Epithelial cell of proximal tubule (primary cell): ENCODE measurements around the gene FOXO4. TPM values are rescaled to one million over a fixed set of nuclear protein-coding genes. Genes with fewer than 3 reads are reported as not detected.
"Not testable (repeated sequence)": the region's sequence is repeated elsewhere in the genome, so short reads cannot be mapped to it uniquely, and the experiment has no call there.

Source experiments
- DNase-seq: peaks from one replicate; pipeline ENCODE4 v3.0.0-alpha.2; 2011; ENCODE audit warnings: low read depth
- H3K4me3 ChIP-seq: 2 replicates; pipeline ENCODE4 v1.5.1; 2011; ENCODE audit warnings: low read depth, mild to moderate bottlenecking, low read length
- total RNA-seq: library from RNA; depleted of rRNA; stranded (reverse); fragments of >200 nt; gene quantifications from 2 replicates; pipeline ENCODE4 v1.2.3, GENCODE V29; 2015
- TF ChIP-seq, protein P1 (sequence below): conservative IDR thresholded peaks from 2 replicates; pipeline ENCODE4 v1.5.1; 2012; ENCODE audit warnings: low read depth, mild to moderate bottlenecking, low read length

FOXO4 gene, protein sequence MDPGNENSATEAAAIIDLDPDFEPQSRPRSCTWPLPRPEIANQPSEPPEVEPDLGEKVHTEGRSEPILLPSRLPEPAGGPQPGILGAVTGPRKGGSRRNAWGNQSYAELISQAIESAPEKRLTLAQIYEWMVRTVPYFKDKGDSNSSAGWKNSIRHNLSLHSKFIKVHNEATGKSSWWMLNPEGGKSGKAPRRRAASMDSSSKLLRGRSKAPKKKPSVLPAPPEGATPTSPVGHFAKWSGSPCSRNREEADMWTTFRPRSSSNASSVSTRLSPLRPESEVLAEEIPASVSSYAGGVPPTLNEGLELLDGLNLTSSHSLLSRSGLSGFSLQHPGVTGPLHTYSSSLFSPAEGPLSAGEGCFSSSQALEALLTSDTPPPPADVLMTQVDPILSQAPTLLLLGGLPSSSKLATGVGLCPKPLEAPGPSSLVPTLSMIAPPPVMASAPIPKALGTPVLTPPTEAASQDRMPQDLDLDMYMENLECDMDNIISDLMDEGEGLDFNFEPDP
- total RNA-seq: 2.7 and 4.7 TPM in 2 replicates

DNA sequence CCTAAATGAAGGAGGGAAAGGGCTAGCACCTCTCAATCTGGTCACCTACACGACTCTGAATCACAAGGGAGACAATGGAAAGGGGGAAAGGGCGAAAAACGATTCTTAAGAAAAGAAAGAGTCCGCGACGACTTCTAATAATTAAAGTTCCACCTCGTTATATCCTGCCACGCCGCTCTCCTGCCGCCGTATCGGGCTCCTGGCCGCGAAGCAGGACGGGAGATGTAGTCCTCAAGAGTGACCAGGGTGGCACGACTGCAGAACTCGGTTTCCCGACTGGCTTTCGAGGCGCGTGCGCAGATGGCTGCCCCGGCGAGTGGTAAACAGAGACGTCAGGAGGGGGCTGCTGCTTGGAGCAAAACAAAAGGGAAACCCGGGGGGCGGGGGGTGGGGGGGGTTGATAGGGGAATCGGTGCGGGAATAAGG is at the start of gene FOXO4:
TSS of gene FOXO4 (plus strand) at position 297 of the 426 bp plus-strand sequence. CDS start 678 bp downstream, outside the sequence.
- TF ChIP-seq, protein P1, sequence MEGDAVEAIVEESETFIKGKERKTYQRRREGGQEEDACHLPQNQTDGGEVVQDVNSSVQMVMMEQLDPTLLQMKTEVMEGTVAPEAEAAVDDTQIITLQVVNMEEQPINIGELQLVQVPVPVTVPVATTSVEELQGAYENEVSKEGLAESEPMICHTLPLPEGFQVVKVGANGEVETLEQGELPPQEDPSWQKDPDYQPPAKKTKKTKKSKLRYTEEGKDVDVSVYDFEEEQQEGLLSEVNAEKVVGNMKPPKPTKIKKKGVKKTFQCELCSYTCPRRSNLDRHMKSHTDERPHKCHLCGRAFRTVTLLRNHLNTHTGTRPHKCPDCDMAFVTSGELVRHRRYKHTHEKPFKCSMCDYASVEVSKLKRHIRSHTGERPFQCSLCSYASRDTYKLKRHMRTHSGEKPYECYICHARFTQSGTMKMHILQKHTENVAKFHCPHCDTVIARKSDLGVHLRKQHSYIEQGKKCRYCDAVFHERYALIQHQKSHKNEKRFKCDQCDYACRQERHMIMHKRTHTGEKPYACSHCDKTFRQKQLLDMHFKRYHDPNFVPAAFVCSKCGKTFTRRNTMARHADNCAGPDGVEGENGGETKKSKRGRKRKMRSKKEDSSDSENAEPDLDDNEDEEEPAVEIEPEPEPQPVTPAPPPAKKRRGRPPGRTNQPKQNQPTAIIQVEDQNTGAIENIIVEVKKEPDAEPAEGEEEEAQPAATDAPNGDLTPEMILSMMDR: no peak
- DNase-seq: peak; percentile 27
- H3K4me3 ChIP-seq: peak within 1 kb of the TSS; percentile 69

DNA sequence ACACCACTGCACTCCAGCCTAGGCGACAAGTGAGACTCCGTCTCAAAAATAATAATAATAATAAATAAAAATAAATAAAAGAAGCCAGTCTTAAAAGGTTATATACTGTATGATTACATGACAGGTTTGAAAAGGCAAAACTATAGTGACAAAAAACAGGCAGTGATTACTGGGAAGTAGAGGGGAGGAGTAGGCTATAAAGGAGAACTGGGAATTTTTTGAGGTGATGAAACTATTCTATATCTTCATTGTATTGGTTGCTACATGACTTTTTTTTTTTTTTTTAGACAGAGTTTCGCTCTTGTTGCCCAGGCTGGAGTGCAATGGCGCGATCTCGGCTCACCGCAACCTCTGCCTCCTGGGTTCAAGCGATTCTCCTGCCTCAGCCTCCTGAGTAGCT is 47.8 kb upstream of the FOXO4 start:
- not testable (repeated sequence) for H3K4me3 ChIP-seq, DNase-seq

DNA sequence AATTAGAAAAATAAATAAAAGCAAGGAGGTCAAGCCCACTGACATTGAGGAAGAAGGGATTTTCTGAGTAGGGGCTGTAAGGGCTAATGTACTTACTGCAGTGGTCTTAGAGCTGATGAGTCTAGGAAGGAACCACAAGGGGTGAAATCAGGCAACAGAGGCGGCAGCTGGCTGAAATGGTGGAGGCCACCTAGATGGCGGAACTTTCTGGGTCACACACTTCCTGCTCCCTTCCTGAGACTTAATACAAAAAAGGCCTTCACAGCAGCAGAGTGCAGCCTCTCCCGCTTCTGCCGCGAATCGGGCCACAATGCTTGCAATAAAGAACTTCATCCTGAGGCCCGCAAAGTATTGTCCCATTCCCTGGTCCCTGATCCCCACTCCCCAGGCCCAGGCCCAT is 42.9 kb upstream of the FOXO4 start:
- TF ChIP-seq, protein P1: no peak
- no peak overlapping the region for H3K4me3 ChIP-seq
- no peak for DNase-seq

DNA sequence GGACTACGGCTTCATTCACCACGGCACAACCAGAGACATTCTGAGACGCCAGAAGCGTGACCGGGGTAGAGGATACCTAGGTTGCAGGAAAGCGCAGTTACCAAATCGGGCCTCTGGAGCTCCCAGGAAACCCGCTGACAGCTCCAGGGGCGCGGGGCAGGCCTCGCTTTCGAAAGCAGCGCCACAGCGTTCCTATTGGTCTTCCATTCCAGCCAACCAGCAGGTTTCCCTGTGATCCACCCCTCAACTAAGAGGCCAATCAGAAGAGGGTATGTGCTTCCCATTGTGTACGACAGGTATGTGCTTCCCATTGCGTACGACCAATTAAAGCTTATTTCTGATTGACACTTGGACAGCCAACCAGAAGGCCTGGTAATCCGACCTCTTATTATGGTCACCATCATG is 42.4 kb upstream of the FOXO4 start:
- DNase-seq: no peak
- no peak overlapping the region for H3K4me3 ChIP-seq
- TF ChIP-seq, protein P1: no peak

DNA sequence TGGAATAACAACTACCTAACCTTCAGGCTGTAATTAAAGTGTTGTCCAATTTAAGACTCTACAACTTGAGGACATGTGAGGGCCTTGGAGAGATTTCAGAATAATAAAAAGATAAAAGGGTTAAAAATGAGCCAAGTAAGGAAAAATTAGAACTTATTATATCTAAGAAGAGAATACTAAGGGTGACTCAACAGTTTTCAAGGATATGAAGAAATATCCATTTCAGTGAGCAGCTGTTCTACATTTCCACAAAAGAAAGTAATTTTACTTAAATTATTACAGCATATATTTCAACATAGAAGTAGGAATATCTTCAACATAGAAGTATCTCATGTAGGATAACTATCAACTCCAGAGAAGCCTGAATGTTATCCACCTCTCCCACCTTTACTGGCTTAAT is 38.8 kb upstream of the FOXO4 start:
- H3K4me3 ChIP-seq: no peak overlapping the region
- TF ChIP-seq, protein P1: no peak
- DNase-seq: no peak

DNA sequence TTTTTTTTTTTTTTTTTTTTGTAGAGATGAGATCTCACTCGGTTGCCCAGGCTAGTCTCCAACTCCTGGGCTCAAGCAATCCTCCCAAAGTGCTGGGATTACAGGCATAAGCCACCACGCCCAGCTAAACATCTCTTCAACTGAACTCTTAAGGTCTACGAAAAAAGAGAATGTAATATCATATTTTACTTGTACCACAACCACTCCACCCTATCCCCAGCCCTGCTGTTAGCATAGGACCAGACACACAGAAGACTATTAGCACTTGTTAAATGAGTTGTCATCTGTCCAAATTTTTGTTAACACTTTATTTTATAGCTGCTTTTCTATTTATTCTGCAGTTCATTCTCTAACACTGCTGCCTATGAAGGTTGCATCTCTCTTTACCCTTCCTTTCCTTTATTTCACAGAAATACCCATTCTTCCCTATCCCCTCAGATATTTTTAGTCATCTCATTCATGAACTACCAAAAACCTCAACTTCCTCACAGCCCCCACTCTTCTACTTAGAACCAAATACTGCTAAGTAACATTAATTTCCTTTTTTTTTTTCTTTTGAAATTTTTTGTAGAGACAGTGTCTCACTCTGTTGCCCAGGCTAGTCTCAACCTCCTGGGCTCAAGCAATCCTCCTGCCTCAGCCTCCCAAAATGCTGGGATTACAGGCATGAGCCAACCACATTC is 37.7 kb upstream of the FOXO4 start:
- TF ChIP-seq, protein P1: no peak
- H3K4me3 ChIP-seq: no peak overlapping the region
- no peak for DNase-seq

DNA sequence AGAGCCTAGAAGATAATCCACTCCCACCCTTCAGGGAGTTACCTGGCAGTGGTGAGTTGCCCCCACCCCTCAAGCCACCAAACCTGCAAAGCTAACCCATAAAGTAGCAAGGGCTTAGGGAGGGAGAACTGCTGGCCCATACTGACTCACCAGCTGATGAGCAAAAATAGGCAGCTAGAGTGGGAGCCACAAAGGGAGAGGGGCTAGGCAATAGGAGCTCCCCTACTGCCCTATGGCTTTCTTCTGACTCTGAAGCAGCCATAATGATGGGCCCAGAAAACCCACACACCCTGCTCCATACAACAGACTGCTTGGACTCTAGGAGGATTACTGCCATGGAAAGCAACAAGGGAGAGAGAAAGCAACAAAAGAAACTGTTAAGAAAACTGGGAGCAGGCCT is 35.5 kb upstream of the FOXO4 start:
- H3K4me3 ChIP-seq: no peak overlapping the region
- DNase-seq: no peak
- TF ChIP-seq, protein P1: no peak
